SK-N-SH (cell line): ENCODE data around the gene GMNN. TPM values are rescaled to one million over a fixed set of nuclear protein-coding genes. Genes with fewer than 3 reads are reported as not detected.
A peak's percentile ranks its signal among the peaks of the same experiment; 100 is the strongest.

Experiments used
- CTCF ChIA-PET: fragments of 300-600, 350-600 bp; formaldehyde crosslinking; extraction: SDS; loops from one replicate; lab custom pipeline; 2021; lab: Yijun Ruan, JAX
- POLR2A ChIA-PET: fragments of 350-600 bp; sonication (Branson Sonifier 250); formaldehyde crosslinking; extraction: SDS; loops from one replicate; lab custom pipeline; 2020; ENCODE audit warnings: antibody characterized with exemption, inconsistent platforms; lab: Yijun Ruan, JAX
- DNase-seq: peaks from one replicate; pipeline ENCODE4 v3.0.0; 2012
- H2AFZ ChIP-seq: fragments of 200-600 bp; sonication (generic); 2 replicates; pipeline ENCODE4 v1.8.1; 2016; ENCODE audit warnings: antibody characterized with exemption, mild to moderate bottlenecking, low read depth
- H3F3A ChIP-seq: fragments of 200-600 bp; sonication (generic); replicated peaks from 2 replicates; pipeline ENCODE3; 2016; ENCODE audit warnings: antibody characterized with exemption, mild to moderate bottlenecking; ENCODE audit not compliant: insufficient read depth
- H3K27ac ChIP-seq, 2 experiments: fragments of 200-500 bp in 1 of 2; fragments of 200-600 bp in 1 of 2; sonication (Bioruptor generic) in 1 of 2; sonication (generic), shearing (Covaris generic) in 1 of 2; 2 replicates each; pipeline versions ENCODE4 v1.5.1 to v1.6.1; 2014 to 2016; ENCODE audit warnings: low read depth in 2 of 2, inconsistent platforms in 1 of 2, low read length in 1 of 2, mild to moderate bottlenecking in 1 of 2, mixed read lengths in 1 of 2
- H3K27me3 ChIP-seq: fragments of 200-600 bp; sonication (generic), shearing (Covaris generic); 2 replicates; pipeline ENCODE4 v1.6.1; 2016; ENCODE audit warnings: mixed run types; ENCODE audit not compliant: insufficient read depth
- H3K36me3 ChIP-seq, 2 experiments: fragments of 200-500 bp in 1 of 2; fragments of 200-600 bp in 1 of 2; sonication (Bioruptor generic) in 1 of 2; sonication (generic) in 1 of 2; replicated peaks in 1 of 2; 2 replicates each; pipeline versions ENCODE3 to v1.5.1; 2014 to 2016; ENCODE audit warnings: low read length in 1 of 2, mild to moderate bottlenecking in 1 of 2; ENCODE audit not compliant: insufficient read depth in 2 of 2, control insufficient read depth in 1 of 2
- H3K4me1 ChIP-seq, 2 experiments: fragments of 200-500 bp in 1 of 2; fragments of 200-600 bp in 1 of 2; sonication (Bioruptor generic) in 1 of 2; sonication (generic), shearing (Covaris generic) in 1 of 2; 2 replicates each; pipeline versions ENCODE4 v1.5.1 to v1.6.1; 2014 to 2016; ENCODE audit warnings: low read depth in 1 of 2, low read length in 1 of 2, mixed run types in 1 of 2; ENCODE audit not compliant: insufficient read depth in 2 of 2, control insufficient read depth in 1 of 2
- H3K4me2 ChIP-seq: fragments of 200-600 bp; sonication (generic), shearing (Covaris generic); 2 replicates; pipeline ENCODE4 v1.6.1; 2017; ENCODE audit warnings: mixed run types
- H3K4me3 ChIP-seq, 2 experiments: fragments of 200-500 bp in 1 of 2; fragments of 200-600 bp in 1 of 2; sonication (Bioruptor generic) in 1 of 2; sonication (generic), shearing (Covaris generic) in 1 of 2; 2 replicates each; pipeline versions ENCODE4 v1.5.1 to v1.8.1; 2014 to 2016; ENCODE audit warnings: low read depth in 2 of 2, inconsistent platforms in 1 of 2, low read length in 1 of 2, mild to moderate bottlenecking in 1 of 2, mixed read lengths in 1 of 2, moderate library complexity in 1 of 2
- H3K79me2 ChIP-seq: fragments of 200-600 bp; sonication (generic); 2 replicates; pipeline ENCODE4 v1.8.1; 2017; ENCODE audit warnings: mild to moderate bottlenecking; ENCODE audit not compliant: insufficient read depth
- H3K9ac ChIP-seq: fragments of 200-600 bp; sonication (generic); 2 replicates; pipeline ENCODE4 v1.6.1; 2017; ENCODE audit warnings: mixed run types
- H3K9me2 ChIP-seq: fragments of 200-600 bp; sonication (generic); 2 replicates; pipeline ENCODE4 v1.6.1; 2017; ENCODE audit warnings: mixed run types
- H3K9me3 ChIP-seq: fragments of 200-600 bp; sonication (generic); 2 replicates; pipeline ENCODE4 v1.6.1; 2017; ENCODE audit warnings: mixed run types, mild to moderate bottlenecking, moderate library complexity
- H4K20me1 ChIP-seq: fragments of 200-600 bp; sonication (generic); 2 replicates; pipeline ENCODE4 v1.6.1; 2017; ENCODE audit warnings: mild to moderate bottlenecking, mixed run types; ENCODE audit not compliant: insufficient read depth
- EZH2phosphoT487 ChIP-seq: fragments of 200-600 bp; sonication (generic); IDR thresholded peaks from 2 replicates; pipeline ENCODE4 v1.6.1; 2017; ENCODE audit warnings: low read depth, mixed run types, mild to moderate bottlenecking, antibody characterized with exemption, moderate library complexity, borderline replicate concordance
- FOXJ3 ChIP-seq: sonication (generic); formaldehyde crosslinking; IDR thresholded peaks from 2 replicates; pipeline ENCODE4 v1.5.1; 2020; ENCODE audit warnings: mild to moderate bottlenecking, missing genetic modification reagents
- GABPA ChIP-seq: IDR thresholded peaks from 2 replicates; pipeline ENCODE4 v1.4.0; 2012; ENCODE audit warnings: low read depth, mild to moderate bottlenecking
- JUND ChIP-seq: IDR thresholded peaks from 2 replicates; pipeline ENCODE4 v1.4.0; 2012
- MEF2A ChIP-seq: IDR thresholded peaks from 2 replicates; pipeline ENCODE4 v1.4.0; 2012; ENCODE audit warnings: low read depth, borderline replicate concordance
- NRF1 ChIP-seq: IDR thresholded peaks from 2 replicates; pipeline ENCODE4 v1.6.1; 2012; ENCODE audit warnings: low read depth, mild to moderate bottlenecking, low read length
- POLR2AphosphoS5 ChIP-seq: IDR thresholded peaks from 2 replicates; pipeline ENCODE4 v1.6.1; 2012; ENCODE audit warnings: low read depth, low read length
- RAD21 ChIP-seq: IDR thresholded peaks from 2 replicates; pipeline ENCODE4 v1.6.1; 2012; ENCODE audit warnings: mild to moderate bottlenecking, low read length
- RCOR1 ChIP-seq: fragments of 150-350 bp; IDR thresholded peaks from 2 replicates; pipeline ENCODE4 v1.6.1; 2017; ENCODE audit warnings: antibody characterized with exemption, low read length
- RXRA ChIP-seq: IDR thresholded peaks from 2 replicates; pipeline ENCODE4 v1.4.0; 2012; ENCODE audit warnings: low read depth, mild to moderate bottlenecking, borderline replicate concordance
- SIN3A ChIP-seq: IDR thresholded peaks from 2 replicates; pipeline ENCODE4 v1.6.1; 2012; ENCODE audit warnings: low read depth, mild to moderate bottlenecking, low read length, moderate library complexity, borderline replicate concordance
- SMC3 ChIP-seq: IDR thresholded peaks from 2 replicates; pipeline ENCODE4 v1.6.1; 2012; ENCODE audit warnings: low read depth, low read length, improper control_type of control experiment
- TAF1 ChIP-seq: IDR thresholded peaks from 2 replicates; pipeline ENCODE4 v1.6.1; 2012; ENCODE audit warnings: low read depth, mild to moderate bottlenecking, low read length, moderate library complexity, borderline replicate concordance
- YY1 ChIP-seq: IDR thresholded peaks from 2 replicates; pipeline ENCODE4 v1.4.0; 2012; ENCODE audit warnings: low read depth, mild to moderate bottlenecking
- WGBS: methylation state at CpG from one replicate; pipeline ENCODE4 v1.1.6; 2017; ENCODE audit warnings: low lambda C conversion rate; 5-methylcytosine and 5-hydroxymethylcytosine counted together
- polyA plus RNA-seq, 3 experiments: library from polyadenylated mRNA; depleted of rRNA; stranded (reverse); fragments of >200 nt; gene quantifications; 2 replicates each; pipeline ENCODE4 v1.2.3, GENCODE V29; 2012
- TF ChIP-seq, protein P1 (sequence below): IDR thresholded peaks from 2 replicates; pipeline ENCODE4 v1.6.1; 2012; ENCODE audit warnings: mild to moderate bottlenecking, low read depth, low read length, moderate library complexity
- TF ChIP-seq, protein P2 (sequence below): fragments of 200-600 bp; sonication (generic); IDR thresholded peaks from 2 replicates; pipeline ENCODE4 v1.6.1; 2017; ENCODE audit warnings: antibody characterized with exemption, mild to moderate bottlenecking, moderate library complexity
- TF ChIP-seq, protein P3 (sequence below): fragments of 150-350 bp; IDR thresholded peaks from 2 replicates; pipeline ENCODE4 v1.6.1; 2016; ENCODE audit warnings: mild to moderate bottlenecking, low read depth, low read length

Gene GMNN
- polyA plus RNA-seq, 1 of the 3 experiments (the other 2 are of a cell fraction): 16.8 TPM

DNA sequence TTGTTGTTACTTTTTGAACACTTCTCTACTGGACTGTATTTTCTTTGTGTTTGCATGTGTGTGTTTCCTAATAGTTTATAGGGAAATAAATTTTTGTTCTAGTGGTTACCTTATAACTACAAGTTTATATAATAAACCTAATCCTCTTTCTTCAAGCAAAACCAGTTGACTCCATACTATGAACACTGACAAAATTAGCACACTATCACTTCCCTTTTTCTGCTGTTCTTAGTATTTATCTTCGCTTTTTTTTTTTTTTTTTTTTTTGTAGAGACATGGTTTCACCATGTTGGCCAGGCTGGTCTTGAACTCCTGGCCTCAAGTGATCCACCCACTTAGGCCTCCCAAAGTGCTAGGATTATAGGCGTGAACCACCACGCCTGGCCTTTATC, 30.8 kb upstream of the GMNN start:
- Histone ChIP-seq H3K9me2 (no peaks in the 10 kb centered on the region), H3K4me1 (peaks cover 0 to 15% of the 10 kb centered on the region in 2 experiments; a peak in 2 of 4 replicates), H3K9ac (peak overlapping the region; percentile 79; the same call in 1 of the 2 replicates), H3K36me3 (no peaks in the 10 kb centered on the region), H3K27me3 (no peaks in the 10 kb centered on the region), H3K27ac (peak overlapping the region; percentile 70 to 99; a peak in 3 of 4 replicates), H3K4me3 (peak overlapping the region in 1 of 2 experiments; percentile 12; a peak in 1 of 4 replicates), H2AFZ (peak overlapping the region; percentile 91), H3K4me2 (peak overlapping the region; percentile 72; the same call in 1 of the 2 replicates), H3K9me3 (no peaks in the 10 kb centered on the region), H4K20me1 (no peaks in the 10 kb centered on the region), H3K79me2 (no peaks in the 10 kb centered on the region)
- DNase-seq: no peak
- 92% methylated on average over 3 of the region's 3 CpGs for WGBS
- POLR2A ChIA-PET: no interaction called here
- CTCF ChIA-PET: interaction anchor here (1.6 kb wide), 1 partner anchor 11 kb away, joined by 5 read pairs; no protein-coding TSS in a partner anchor
- TF ChIP-seq, protein P1, sequence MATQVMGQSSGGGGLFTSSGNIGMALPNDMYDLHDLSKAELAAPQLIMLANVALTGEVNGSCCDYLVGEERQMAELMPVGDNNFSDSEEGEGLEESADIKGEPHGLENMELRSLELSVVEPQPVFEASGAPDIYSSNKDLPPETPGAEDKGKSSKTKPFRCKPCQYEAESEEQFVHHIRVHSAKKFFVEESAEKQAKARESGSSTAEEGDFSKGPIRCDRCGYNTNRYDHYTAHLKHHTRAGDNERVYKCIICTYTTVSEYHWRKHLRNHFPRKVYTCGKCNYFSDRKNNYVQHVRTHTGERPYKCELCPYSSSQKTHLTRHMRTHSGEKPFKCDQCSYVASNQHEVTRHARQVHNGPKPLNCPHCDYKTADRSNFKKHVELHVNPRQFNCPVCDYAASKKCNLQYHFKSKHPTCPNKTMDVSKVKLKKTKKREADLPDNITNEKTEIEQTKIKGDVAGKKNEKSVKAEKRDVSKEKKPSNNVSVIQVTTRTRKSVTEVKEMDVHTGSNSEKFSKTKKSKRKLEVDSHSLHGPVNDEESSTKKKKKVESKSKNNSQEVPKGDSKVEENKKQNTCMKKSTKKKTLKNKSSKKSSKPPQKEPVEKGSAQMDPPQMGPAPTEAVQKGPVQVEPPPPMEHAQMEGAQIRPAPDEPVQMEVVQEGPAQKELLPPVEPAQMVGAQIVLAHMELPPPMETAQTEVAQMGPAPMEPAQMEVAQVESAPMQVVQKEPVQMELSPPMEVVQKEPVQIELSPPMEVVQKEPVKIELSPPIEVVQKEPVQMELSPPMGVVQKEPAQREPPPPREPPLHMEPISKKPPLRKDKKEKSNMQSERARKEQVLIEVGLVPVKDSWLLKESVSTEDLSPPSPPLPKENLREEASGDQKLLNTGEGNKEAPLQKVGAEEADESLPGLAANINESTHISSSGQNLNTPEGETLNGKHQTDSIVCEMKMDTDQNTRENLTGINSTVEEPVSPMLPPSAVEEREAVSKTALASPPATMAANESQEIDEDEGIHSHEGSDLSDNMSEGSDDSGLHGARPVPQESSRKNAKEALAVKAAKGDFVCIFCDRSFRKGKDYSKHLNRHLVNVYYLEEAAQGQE: no peak
- no peak for TF ChIP-seq EZH2phosphoT487
- no peak for TF ChIP-seq FOXJ3
- TF ChIP-seq, protein P2, sequence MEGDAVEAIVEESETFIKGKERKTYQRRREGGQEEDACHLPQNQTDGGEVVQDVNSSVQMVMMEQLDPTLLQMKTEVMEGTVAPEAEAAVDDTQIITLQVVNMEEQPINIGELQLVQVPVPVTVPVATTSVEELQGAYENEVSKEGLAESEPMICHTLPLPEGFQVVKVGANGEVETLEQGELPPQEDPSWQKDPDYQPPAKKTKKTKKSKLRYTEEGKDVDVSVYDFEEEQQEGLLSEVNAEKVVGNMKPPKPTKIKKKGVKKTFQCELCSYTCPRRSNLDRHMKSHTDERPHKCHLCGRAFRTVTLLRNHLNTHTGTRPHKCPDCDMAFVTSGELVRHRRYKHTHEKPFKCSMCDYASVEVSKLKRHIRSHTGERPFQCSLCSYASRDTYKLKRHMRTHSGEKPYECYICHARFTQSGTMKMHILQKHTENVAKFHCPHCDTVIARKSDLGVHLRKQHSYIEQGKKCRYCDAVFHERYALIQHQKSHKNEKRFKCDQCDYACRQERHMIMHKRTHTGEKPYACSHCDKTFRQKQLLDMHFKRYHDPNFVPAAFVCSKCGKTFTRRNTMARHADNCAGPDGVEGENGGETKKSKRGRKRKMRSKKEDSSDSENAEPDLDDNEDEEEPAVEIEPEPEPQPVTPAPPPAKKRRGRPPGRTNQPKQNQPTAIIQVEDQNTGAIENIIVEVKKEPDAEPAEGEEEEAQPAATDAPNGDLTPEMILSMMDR: no peak
- TF ChIP-seq YY1: no peak
- no peak for TF ChIP-seq GABPA
- no peak for TF ChIP-seq RAD21
- TF ChIP-seq SIN3A: no peak
- TF ChIP-seq MEF2A: no peak
- no peak for TF ChIP-seq JUND
- TF ChIP-seq, all 33 proteins: peak for 0
- H3F3A ChIP-seq: peaks cover 26% of the 10 kb centered on the region

DNA sequence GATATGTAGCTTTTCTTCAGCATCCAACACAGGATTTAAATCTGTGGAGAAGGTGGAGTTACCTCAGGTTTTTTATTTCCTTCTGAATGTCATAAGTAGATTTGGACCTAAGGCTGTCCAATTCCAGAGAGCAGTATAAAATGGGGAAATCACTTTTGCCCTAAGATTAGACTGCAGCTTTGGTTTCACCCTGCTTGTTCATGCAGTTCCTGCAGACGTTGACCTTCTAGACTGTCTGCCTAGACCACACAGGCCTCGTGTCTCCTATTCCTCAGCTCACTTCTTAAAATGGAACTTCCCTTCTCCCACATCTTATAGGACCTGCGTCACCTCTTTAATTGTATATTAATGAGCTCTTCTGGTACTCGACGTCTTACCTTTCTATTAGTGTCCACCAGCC, 29.8 kb upstream of the GMNN start:
- Histone ChIP-seq H3K9me2 (no peaks in the 10 kb centered on the region), H3K27me3 (no peaks in the 10 kb centered on the region), H3F3A (peaks cover 26% of the 10 kb centered on the region), H3K4me1 (peaks cover 0 to 15% of the 10 kb centered on the region in 2 experiments; a peak in 2 of 4 replicates), H3K27ac (no peak overlapping the region), H3K4me2 (no peak overlapping the region), H3K9ac (no peak overlapping the region), H4K20me1 (no peaks in the 10 kb centered on the region), H3K36me3 (no peaks in the 10 kb centered on the region), H3K79me2 (no peaks in the 10 kb centered on the region), H3K9me3 (no peaks in the 10 kb centered on the region), H3K4me3 (no peak overlapping the region), H2AFZ (no peak overlapping the region)
- POLR2A ChIA-PET: no interaction called here
- WGBS: 92% methylated on average over 5 of the region's 5 CpGs
- no peak for DNase-seq
- TF ChIP-seq NRF1 (no peak), TAF1 (no peak), POLR2AphosphoS5 (no peak), SMC3 (no peak), MEF2A (no peak), RCOR1 (no peak), RAD21 (no peak), RXRA (no peak), JUND (no peak), EZH2phosphoT487 (no peak)
- TF ChIP-seq, protein P3, sequence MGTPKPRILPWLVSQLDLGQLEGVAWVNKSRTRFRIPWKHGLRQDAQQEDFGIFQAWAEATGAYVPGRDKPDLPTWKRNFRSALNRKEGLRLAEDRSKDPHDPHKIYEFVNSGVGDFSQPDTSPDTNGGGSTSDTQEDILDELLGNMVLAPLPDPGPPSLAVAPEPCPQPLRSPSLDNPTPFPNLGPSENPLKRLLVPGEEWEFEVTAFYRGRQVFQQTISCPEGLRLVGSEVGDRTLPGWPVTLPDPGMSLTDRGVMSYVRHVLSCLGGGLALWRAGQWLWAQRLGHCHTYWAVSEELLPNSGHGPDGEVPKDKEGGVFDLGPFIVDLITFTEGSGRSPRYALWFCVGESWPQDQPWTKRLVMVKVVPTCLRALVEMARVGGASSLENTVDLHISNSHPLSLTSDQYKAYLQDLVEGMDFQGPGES: no peak
- CTCF ChIA-PET: interaction anchor here (1.6 kb wide), 1 partner anchor 10 kb away, joined by 5 read pairs; no protein-coding TSS in a partner anchor
